ENCODE data around the gene RPL27. TPM values are rescaled to one million over a fixed set of nuclear protein-coding genes. Genes with fewer than 3 reads are reported as not detected.

Gene RPL27
- polyA plus RNA-seq, 1 donor from 2014 or later: 2,481 TPM

GRCh38 chr17:43042025-43042628, 43.9 kb downstream of the RPL27 start:
- Mint-ChIP-seq H3K4me1 (peaks cover 0 to 3% (median 0%) of the 10 kb centered on the region in 3 donors), H3K36me3 (peaks cover 4% of the 10 kb centered on the region), H3K27ac (no peak overlapping the region), H3K4me3 (no peak overlapping the region), H3K27me3 (no peaks in the 10 kb centered on the region), H3K9me3 (no peaks in the 10 kb centered on the region)

- H3K36me3 Mint-ChIP-seq: peaks cover 4% of the 10 kb centered on the region
Measured at GRCh38 chr17:43043307-43043706, 45.1 kb downstream of the RPL27 start.

GRCh38 chr17:43044024-43044423, 45.8 kb downstream of the RPL27 start:
- Mint-ChIP-seq H3K4me3 (no peak overlapping the region), H3K27ac (no peak overlapping the region), H3K27me3 (no peaks in the 10 kb centered on the region), H3K9me3 (no peaks in the 10 kb centered on the region), H3K36me3 (peaks cover 4% of the 10 kb centered on the region), H3K4me1 (peaks cover 0 to 3% (median 0%) of the 10 kb centered on the region in 3 donors)

More at GRCh38 chr17:43043307-43043706, 45.1 kb downstream of the RPL27 start:
- no peaks in the 10 kb centered on the region for H3K9me3 Mint-ChIP-seq
- no peak overlapping the region for H3K4me3 Mint-ChIP-seq
- peaks cover 0 to 3% (median 0%) of the 10 kb centered on the region in 3 donors for H3K4me1 Mint-ChIP-seq
- H3K27me3 Mint-ChIP-seq: no peaks in the 10 kb centered on the region
- no peak overlapping the region for H3K27ac Mint-ChIP-seq

DNA sequence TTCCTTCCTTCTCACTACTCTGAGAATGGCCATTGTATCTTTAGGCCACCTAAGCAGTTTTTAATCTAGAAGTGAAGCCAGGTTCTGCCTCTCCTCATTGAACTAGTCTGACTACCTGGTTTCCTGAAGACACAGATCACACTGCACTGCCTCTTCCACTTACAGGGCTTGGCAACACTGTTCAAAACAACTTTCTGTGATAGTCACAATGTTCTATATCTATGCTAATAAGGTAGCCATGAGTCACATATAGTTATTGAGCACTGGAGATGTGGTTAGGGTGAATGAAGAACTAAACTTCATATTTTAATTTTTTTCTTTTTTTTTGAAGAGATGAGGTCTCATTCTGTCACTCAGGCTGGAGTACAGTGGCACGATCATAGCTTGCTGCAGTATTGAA, 53.8 kb downstream of the RPL27 start:
- Mint-ChIP-seq H3K27ac (no peak overlapping the region), H3K27me3 (no peaks in the 10 kb centered on the region), H3K4me3 (no peak overlapping the region), H3K9me3 (no peaks in the 10 kb centered on the region), H3K36me3 (peaks cover 6% of the 10 kb centered on the region), H3K4me1 (no peaks in the 10 kb centered on the region)

Other genes with a start within 250 kb of the RPL27 start
- not detected for gene RAMP2, start 237.2 kb upstream of the RPL27 start, polyA plus RNA-seq
- gene VPS25, start 225.0 kb upstream of the RPL27 start, polyA plus RNA-seq: 45.6 TPM
- not detected for gene WNK4, start 217.8 kb upstream of the RPL27 start, polyA plus RNA-seq
- gene COA3, start 199.7 kb upstream of the RPL27 start, polyA plus RNA-seq: 117 TPM
- 0.41 TPM for gene CNTD1, start 199.6 kb upstream of the RPL27 start, polyA plus RNA-seq
- gene BECN1, start 174.1 kb upstream of the RPL27 start, polyA plus RNA-seq: 136 TPM
- gene PSME3, start 165.0 kb upstream of the RPL27 start, polyA plus RNA-seq: 116 TPM
- not detected for gene AOC2, start 153.8 kb upstream of the RPL27 start, polyA plus RNA-seq
- gene AOC3, start 147.2 kb upstream of the RPL27 start, polyA plus RNA-seq: not detected
- gene G6PC1, start 97.6 kb upstream of the RPL27 start, polyA plus RNA-seq: not detected
- gene AARSD1, start 34.0 kb upstream of the RPL27 start, polyA plus RNA-seq: 48.9 TPM
- gene PTGES3L, start 18.3 kb upstream of the RPL27 start, polyA plus RNA-seq: 1.4 TPM
- 24.0 TPM for gene RUNDC1, start 17.9 kb upstream of the RPL27 start, polyA plus RNA-seq
- 63.7 TPM for gene IFI35, start 8.4 kb downstream of the RPL27 start, polyA plus RNA-seq
- gene VAT1, start 24.0 kb downstream of the RPL27 start, polyA plus RNA-seq: 47.6 TPM
- gene RND2, start 26.8 kb downstream of the RPL27 start, polyA plus RNA-seq: 0.05 TPM
- 3.2 TPM for gene BRCA1, start 126.9 kb downstream of the RPL27 start, polyA plus RNA-seq
- 45.1 TPM for gene NBR1, start 172.8 kb downstream of the RPL27 start, polyA plus RNA-seq
- gene TMEM106A, start 213.5 kb downstream of the RPL27 start, polyA plus RNA-seq: 10.4 TPM
- gene CCDC200, start 230.2 kb downstream of the RPL27 start, polyA plus RNA-seq: 3.0 TPM
- not detected for gene RNU2-1, start 235.6 kb downstream of the RPL27 start, polyA plus RNA-seq